SK-N-MC (cell line): ENCODE results near the gene PRSS3.
"Not testable (repeated sequence)": the region's sequence is repeated elsewhere in the genome, so short reads cannot be mapped to it uniquely, and the experiment has no call there.

Source experiments
- EZH2 ChIP-seq: fragments of 200-600 bp; sonication (generic); IDR thresholded peaks from one replicate; pipeline ENCODE4 v1.6.1; 2017; ENCODE audit warnings: antibody characterized with exemption
- POLR2AphosphoS5 ChIP-seq: IDR thresholded peaks from 2 replicates; pipeline ENCODE4 v1.6.1; 2012; ENCODE audit warnings: mild to moderate bottlenecking, low read depth, low read length, borderline replicate concordance

DNA sequence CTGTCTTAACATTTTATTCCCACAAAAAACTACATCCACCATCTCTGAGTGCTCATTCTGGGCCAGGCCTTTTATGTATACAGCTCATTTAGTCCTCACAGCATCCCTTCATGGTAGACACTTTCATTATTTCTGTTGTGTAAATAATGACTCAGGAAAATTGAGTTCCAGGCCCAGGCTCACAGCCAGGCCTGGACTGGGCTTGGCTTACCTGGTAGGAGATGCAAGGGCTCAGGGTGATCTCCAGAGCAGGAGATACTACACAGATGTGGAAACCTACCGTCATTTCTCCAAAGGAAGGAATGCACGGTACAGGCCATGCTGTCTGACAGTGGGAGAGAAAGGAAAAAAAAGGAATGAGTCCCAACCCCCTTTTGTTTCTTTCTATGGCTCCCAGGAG, 11.8 kb downstream of the PRSS3 start:
- not testable (repeated sequence) for TF ChIP-seq POLR2AphosphoS5, EZH2
